ENCODE data around the gene ANAPC5.

The ANAPC5 gene

GRCh38 chr12:121392325-121392716, 40.1 kb upstream of the ANAPC5 start:
- Histone ChIP-seq H3F3A (ENCODE audit: control insufficient read depth, insufficient read depth) (0 out of 2 replicates have a peak, but pooled peaks cover 2% of the 10 kb centered on the region), H3K27ac (ENCODE audit: low read depth, low read length) (no peak overlapping the region), H3K4me2 (ENCODE audit: low read length) (no peak overlapping the region), H3K4me1 (ENCODE audit: control insufficient read depth, low read length) (no peaks in the 10 kb centered on the region), H3K36me3 (ENCODE audit: control insufficient read depth, low read length) (no peaks in the 10 kb centered on the region), H3K9me2 (replicated peaks; ENCODE audit: control insufficient read depth, low read length) (no peaks in the 10 kb centered on the region), H3K79me2 (ENCODE audit: control insufficient read depth, low read length) (no peaks in the 10 kb centered on the region), H4K20me1 (ENCODE audit: control insufficient read depth, insufficient read depth, low read depth, low read length) (no peaks in the 10 kb centered on the region), H3K27me3 (ENCODE audit: control insufficient read depth, low read length) (no peaks in the 10 kb centered on the region), H3K4me3 (ENCODE audit: low read length) (no peak overlapping the region), H3K9me3 (ENCODE audit: control insufficient read depth, insufficient read depth, low read length) (no peaks in the 10 kb centered on the region)
- no peak for TF ChIP-seq CTCF (IDR thresholded peaks at IDR 0.05; ENCODE audit: low read depth, low read length, poor library complexity, severe bottlenecking)
- no peak for TF ChIP-seq EZH2phosphoT487 (IDR thresholded peaks at IDR 0.05; ENCODE audit: borderline replicate concordance, low read length)

- no peaks in the 10 kb centered on the region for H3K9me3 ChIP-seq (ENCODE audit: control insufficient read depth, insufficient read depth, low read length)
- no peaks in the 10 kb centered on the region for H4K20me1 ChIP-seq (ENCODE audit: control insufficient read depth, insufficient read depth, low read depth, low read length)
- H3K4me1 ChIP-seq (ENCODE audit: control insufficient read depth, low read length): no peaks in the 10 kb centered on the region
- TF ChIP-seq EZH2phosphoT487 (IDR thresholded peaks at IDR 0.05; ENCODE audit: borderline replicate concordance, low read length) (no peak), CTCF (IDR thresholded peaks at IDR 0.05; ENCODE audit: low read depth, low read length, poor library complexity, severe bottlenecking) (no peak)
- 0 out of 2 replicates have a peak, but pooled peaks cover 2% of the 10 kb centered on the region for H3F3A ChIP-seq (ENCODE audit: control insufficient read depth, insufficient read depth)
- H3K4me3 ChIP-seq (ENCODE audit: low read length): no peak overlapping the region
- no peak overlapping the region for H3K27ac ChIP-seq (ENCODE audit: low read depth, low read length)
- no peak overlapping the region for H3K4me2 ChIP-seq (ENCODE audit: low read length)
- H3K27me3 ChIP-seq (ENCODE audit: control insufficient read depth, low read length): no peaks in the 10 kb centered on the region
- no peaks in the 10 kb centered on the region for H3K36me3 ChIP-seq (ENCODE audit: control insufficient read depth, low read length)
- no peaks in the 10 kb centered on the region for H3K9me2 ChIP-seq (replicated peaks; ENCODE audit: control insufficient read depth, low read length)
- H3K79me2 ChIP-seq (ENCODE audit: control insufficient read depth, low read length): no peaks in the 10 kb centered on the region
Measured at GRCh38 chr12:121391619-121392324, 39.6 kb upstream of the ANAPC5 start.

DNA sequence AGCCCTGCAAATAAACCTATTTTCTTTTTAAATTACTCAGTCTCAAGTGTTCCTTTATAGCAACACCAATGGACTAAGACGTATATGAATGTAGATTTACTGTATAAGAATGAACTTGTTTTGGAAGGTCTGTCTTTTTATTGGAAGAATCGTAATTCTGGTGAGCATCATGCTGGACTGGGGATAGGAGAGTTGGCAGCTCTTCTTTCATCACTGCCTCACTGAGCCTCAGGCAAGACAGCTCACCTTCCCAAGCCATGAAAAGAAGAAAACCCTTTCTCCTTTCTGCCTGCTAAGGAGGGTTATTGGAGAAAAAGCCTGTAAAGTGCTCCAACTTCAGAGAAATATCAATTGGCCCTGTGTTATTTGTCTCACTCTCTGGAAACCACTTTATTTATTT, 38.6 kb upstream of the ANAPC5 start:
- no peak overlapping the region for H3K4me3 ChIP-seq (ENCODE audit: low read length)
- no peaks in the 10 kb centered on the region for H3K9me3 ChIP-seq (ENCODE audit: control insufficient read depth, insufficient read depth, low read length)
- TF ChIP-seq EZH2phosphoT487 (IDR thresholded peaks at IDR 0.05; ENCODE audit: borderline replicate concordance, low read length) (no peak), CTCF (IDR thresholded peaks at IDR 0.05; ENCODE audit: low read depth, low read length, poor library complexity, severe bottlenecking) (no peak)
- no peaks in the 10 kb centered on the region for H3K36me3 ChIP-seq (ENCODE audit: control insufficient read depth, low read length)
- H4K20me1 ChIP-seq (ENCODE audit: control insufficient read depth, insufficient read depth, low read depth, low read length): no peaks in the 10 kb centered on the region
- no peaks in the 10 kb centered on the region for H3K79me2 ChIP-seq (ENCODE audit: control insufficient read depth, low read length)
- H3K4me1 ChIP-seq (ENCODE audit: control insufficient read depth, low read length): no peaks in the 10 kb centered on the region
- no peak overlapping the region for H3K27ac ChIP-seq (ENCODE audit: low read depth, low read length)
- H3K4me2 ChIP-seq (ENCODE audit: low read length): no peak overlapping the region
- no peaks in the 10 kb centered on the region for H3F3A ChIP-seq (ENCODE audit: control insufficient read depth, insufficient read depth)
- H3K9me2 ChIP-seq (replicated peaks; ENCODE audit: control insufficient read depth, low read length): no peaks in the 10 kb centered on the region
- H3K27me3 ChIP-seq (ENCODE audit: control insufficient read depth, low read length): no peaks in the 10 kb centered on the region

Data from DOHH2 (cell line).